ENCODE results near the gene MAP3K15. TPM values are rescaled to one million over a fixed set of nuclear protein-coding genes. Genes with fewer than 3 reads are reported as not detected.
A peak's percentile ranks its signal among the peaks of the same experiment; 100 is the strongest.

Gene MAP3K15
- total and polyA plus RNA-seq, 7 donors: 0.08 to 0.30 (median 0.10) TPM; not detected in 3

- 87 to 89% (median 88%) methylated on average over 6 of the region's 6 CpGs for WGBS, 3 donors
- Histone ChIP-seq H3K9me3 (no peaks in the 10 kb centered on the region), H3K4me3 (no peak overlapping the region), H3K27ac (no peak overlapping the region), H3K4me1 (no peaks in the 10 kb centered on the region), H3K27me3 (ENCODE audit: insufficient read depth in 3 of 3, low read length in 2 of 3) (peaks cover 0 to 3% (median 0%) of the 10 kb centered on the region in 3 donors), H3K36me3 (ENCODE audit: insufficient read depth in 1 of 2, low read depth in 1 of 2) (peaks cover 0 to 15% of the 10 kb centered on the region in 2 donors)
- ATAC-seq (no peak), DNase-seq (no peak)
- no peak for TF ChIP-seq CTCF (IDR thresholded peaks at IDR 0.05)
- intact Hi-C loops (cut with DNase I): no loop called here
These were observed 146.7 kb downstream of the MAP3K15 start for GRCh38 chrX:19368576-19368975.

GRCh38 chrX:19361701-19362100, 153.6 kb downstream of the MAP3K15 start:
- no peak overlapping the region for H3K4me3 ChIP-seq
- H3K36me3 ChIP-seq (ENCODE audit: insufficient read depth in 1 of 2, low read depth in 1 of 2): peaks cover 3 to 73% of the 10 kb centered on the region in 2 donors
- WGBS, 3 donors: 67 to 85% (median 74%) methylated on average over 4 of the region's 4 CpGs
- DNase-seq (no peak), ATAC-seq (no peak)
- H3K9me3 ChIP-seq: no peaks in the 10 kb centered on the region
- intact Hi-C loops (cut with DNase I): no loop called here
- H3K27me3 ChIP-seq (ENCODE audit: insufficient read depth in 3 of 3, low read length in 2 of 3): no peaks in the 10 kb centered on the region
- H3K27ac ChIP-seq: no peak overlapping the region
- TF ChIP-seq CTCF (IDR thresholded peaks at IDR 0.05): no peak
- no peaks in the 10 kb centered on the region for H3K4me1 ChIP-seq

- H3K4me1 ChIP-seq: no peaks in the 10 kb centered on the region
- TF ChIP-seq CTCF (IDR thresholded peaks at IDR 0.05): no peak
- no peaks in the 10 kb centered on the region for H3K9me3 ChIP-seq
- DNase-seq (no peak), ATAC-seq (no peak)
- WGBS, 3 donors: 68 to 83% (median 72%) methylated on average over 6 of the region's 6 CpGs
- H3K27me3 ChIP-seq (ENCODE audit: insufficient read depth in 3 of 3, low read length in 2 of 3): no peaks in the 10 kb centered on the region
- H3K27ac ChIP-seq: no peak overlapping the region
- intact Hi-C loops (cut with DNase I): no loop called here
- H3K36me3 ChIP-seq (ENCODE audit: insufficient read depth in 1 of 2, low read depth in 1 of 2): peaks cover 3 to 81% of the 10 kb centered on the region in 2 donors
- H3K4me3 ChIP-seq: no peak overlapping the region
These were observed 154.4 kb downstream of the MAP3K15 start for GRCh38 chrX:19360903-19361302.

GRCh38 chrX:19358521-19358920, 156.8 kb downstream of the MAP3K15 start:
- Histone ChIP-seq H3K27ac (no peak overlapping the region), H3K27me3 (ENCODE audit: insufficient read depth in 3 of 3, low read length in 2 of 3) (no peaks in the 10 kb centered on the region), H3K9me3 (no peaks in the 10 kb centered on the region), H3K4me3 (no peak overlapping the region), H3K4me1 (no peaks in the 10 kb centered on the region), H3K36me3 (ENCODE audit: insufficient read depth in 1 of 2, low read depth in 1 of 2) (peaks cover 3 to 92% of the 10 kb centered on the region in 2 donors)
- DNase-seq: no peak
- ATAC-seq: no peak
- intact Hi-C loops (cut with DNase I): no loop called here
- 74 to 92% (median 75%) methylated on average over 7 of the region's 7 CpGs for WGBS, 3 donors
- TF ChIP-seq CTCF (IDR thresholded peaks at IDR 0.05): no peak

GRCh38 chrX:19354625-19355024, 160.7 kb downstream of the MAP3K15 start:
- 69 to 80% (median 71%) methylated on average over 6 of the region's 6 CpGs for WGBS, 3 donors
- no peak for DNase-seq
- Histone ChIP-seq H3K36me3 (ENCODE audit: insufficient read depth in 1 of 2, low read depth in 1 of 2) (peaks cover 0 to 100% of the 10 kb centered on the region in 2 donors), H3K4me3 (no peak overlapping the region), H3K27me3 (ENCODE audit: insufficient read depth in 3 of 3, low read length in 2 of 3) (no peaks in the 10 kb centered on the region), H3K9me3 (no peaks in the 10 kb centered on the region), H3K27ac (no peak overlapping the region), H3K4me1 (no peaks in the 10 kb centered on the region)
- ATAC-seq: peak in 3 of 4 donors; percentile 43 to 64 (median 50)
- intact Hi-C loops (cut with DNase I): no loop called here
- TF ChIP-seq CTCF (IDR thresholded peaks at IDR 0.05): no peak

Measured in psoas muscle (tissue), 8 donors.